NCI-H82 (cell line): ENCODE results near the gene BUD23.
A peak's percentile ranks its signal among the peaks of the same experiment; 100 is the strongest.
"Not testable (repeated sequence)": the region's sequence is repeated elsewhere in the genome, so short reads cannot be mapped to it uniquely, and the experiment has no call there.

Source experiments
- DNase-seq: peaks from one replicate; lab custom pipeline; 2025; lab: John Stamatoyannopoulos, UW

BUD23 gene, protein sequence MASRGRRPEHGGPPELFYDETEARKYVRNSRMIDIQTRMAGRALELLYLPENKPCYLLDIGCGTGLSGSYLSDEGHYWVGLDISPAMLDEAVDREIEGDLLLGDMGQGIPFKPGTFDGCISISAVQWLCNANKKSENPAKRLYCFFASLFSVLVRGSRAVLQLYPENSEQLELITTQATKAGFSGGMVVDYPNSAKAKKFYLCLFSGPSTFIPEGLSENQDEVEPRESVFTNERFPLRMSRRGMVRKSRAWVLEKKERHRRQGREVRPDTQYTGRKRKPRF

DNA sequence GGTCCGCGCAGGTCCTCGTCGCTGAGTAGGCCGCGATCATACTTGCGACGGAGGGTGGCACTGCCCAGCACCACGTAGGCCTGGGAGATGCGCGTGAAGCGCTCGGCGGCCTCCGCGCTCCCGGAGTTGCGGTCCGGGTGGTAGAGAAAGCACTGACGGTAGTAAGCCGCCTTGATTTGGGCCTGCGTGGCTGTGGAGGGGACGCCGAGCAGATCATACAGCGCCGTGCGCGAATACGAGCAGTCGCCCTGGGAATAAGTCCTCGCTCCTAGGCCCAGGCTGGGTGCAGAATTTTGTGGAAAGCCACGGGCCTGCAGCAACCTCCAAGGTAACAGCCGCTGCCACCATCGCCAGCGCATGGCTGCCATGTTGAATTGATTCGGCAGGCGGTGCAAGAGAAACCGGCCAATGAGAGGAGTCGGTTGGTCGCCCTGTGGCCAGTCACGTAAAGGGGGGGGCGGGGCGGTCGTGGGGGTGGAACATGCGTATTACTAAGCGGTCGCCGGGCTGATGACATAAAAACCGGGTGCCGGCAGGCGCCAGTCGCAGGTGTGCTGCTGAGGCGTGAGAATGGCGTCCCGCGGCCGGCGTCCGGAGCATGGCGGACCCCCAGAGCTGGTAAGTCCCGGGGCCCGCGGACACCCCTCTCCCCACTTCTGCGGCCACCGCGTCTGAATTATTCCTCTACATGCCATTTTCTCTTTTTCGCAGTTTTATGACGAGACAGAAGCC is at the start of gene BUD23, which contains the start of gene DNAJC30:
Gene BUD23, plus strand, starts transcription at position 542 of the 732 bp plus-strand sequence. Its CDS starts 29 bp downstream, at position 571.
Gene DNAJC30, minus strand, starts transcription at position 398 of the 732 bp plus-strand sequence. Its CDS starts 30 bp downstream, at position 368.
- peak; percentile 97 for DNase-seq

DNA sequence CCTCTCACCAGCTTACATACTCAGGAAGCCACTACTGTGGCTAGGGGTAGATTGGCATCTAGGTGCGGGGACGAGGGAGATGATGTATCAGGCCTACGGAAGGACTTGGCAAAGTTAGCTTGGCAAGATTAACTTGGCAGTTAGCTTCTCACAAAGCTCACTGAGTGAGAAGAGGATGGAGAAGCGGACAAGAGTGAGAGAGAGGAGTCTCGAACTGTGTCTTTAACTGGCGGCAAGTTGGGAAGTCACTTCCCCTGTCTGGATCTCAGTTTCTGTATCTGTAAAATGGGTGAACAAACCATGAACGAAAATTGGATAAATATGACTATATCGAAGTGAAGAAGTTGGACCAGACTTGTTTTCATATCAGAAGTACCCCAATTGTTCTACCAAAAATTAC is 49.6 kb upstream of the BUD23 start:
- DNase-seq = no peak

DNA sequence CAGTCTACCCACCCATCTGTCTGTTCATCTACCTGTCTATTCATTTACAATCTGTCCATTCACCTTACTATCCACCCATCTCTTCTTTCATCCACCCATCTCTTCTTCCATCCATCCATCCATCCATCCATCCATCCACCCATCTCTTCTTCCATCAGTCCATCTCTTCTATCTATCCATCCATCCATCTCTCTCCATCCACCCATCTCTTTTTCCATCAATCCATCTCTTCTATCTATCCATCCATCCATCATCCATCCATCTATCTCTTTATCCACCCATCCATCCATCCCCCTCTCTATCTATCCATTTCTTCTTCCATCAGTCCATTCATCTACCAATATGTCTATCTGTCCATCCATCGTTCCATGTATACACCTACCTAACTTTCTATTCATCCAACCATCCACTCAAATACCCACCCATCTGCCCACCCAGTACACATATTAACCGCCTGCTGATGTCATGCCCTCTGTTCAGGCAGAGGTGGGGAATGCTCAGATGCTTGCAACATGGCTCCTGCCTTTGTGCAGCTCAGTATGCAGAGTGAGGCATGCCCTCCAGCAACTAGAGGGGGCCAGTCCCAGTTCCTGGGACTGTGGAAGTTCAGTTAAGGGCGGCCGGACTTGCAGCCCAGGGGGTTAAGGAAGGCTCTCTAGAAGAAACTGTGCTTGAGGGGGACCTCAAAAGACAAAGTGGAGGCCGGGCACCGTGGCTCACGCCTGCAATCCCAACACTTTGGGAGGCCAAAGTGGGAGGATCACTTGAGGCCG is 47.8 kb upstream of the BUD23 start:
- no peak for DNase-seq

DNA sequence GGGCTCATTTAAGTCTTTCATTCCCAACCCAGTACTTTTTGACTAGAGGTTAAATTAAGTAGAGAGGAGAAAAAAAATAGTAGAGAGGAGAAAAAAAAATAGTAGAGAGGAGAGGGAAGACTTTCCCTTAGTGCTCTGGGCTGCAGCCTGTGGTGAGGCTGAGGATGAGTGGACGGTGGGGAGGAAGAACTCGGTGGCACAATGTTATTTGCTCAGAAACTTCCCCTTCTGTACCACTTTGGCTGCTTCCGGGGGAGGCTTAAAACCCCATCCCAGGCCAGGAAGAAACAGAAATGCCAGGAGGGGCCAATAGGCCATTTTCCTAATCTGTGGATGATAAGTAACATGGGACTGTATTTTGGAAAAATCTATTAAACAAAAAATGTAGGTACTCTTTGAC is 44.5 kb upstream of the BUD23 start:
- DNase-seq = no peak

DNA sequence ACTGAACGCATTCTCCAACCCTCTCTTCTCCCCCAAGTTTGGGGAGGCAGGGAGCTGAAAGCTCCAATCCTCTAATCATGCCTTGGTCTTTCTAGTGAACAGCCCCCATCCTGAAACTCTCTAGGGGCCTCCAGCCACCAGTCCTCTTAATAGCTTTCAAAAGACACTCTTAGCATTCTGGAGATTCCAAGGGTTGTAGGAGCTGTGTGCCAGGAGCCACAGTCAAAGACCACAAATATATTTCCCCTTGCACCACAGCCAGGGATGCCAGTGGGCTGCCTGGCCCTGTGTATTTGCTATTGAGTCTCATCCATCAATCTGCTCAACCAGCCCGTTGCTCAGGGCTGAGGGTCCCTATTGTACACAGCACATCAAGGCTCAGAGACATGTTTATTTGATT is 40.6 kb upstream of the BUD23 start:
- no peak for DNase-seq

DNA sequence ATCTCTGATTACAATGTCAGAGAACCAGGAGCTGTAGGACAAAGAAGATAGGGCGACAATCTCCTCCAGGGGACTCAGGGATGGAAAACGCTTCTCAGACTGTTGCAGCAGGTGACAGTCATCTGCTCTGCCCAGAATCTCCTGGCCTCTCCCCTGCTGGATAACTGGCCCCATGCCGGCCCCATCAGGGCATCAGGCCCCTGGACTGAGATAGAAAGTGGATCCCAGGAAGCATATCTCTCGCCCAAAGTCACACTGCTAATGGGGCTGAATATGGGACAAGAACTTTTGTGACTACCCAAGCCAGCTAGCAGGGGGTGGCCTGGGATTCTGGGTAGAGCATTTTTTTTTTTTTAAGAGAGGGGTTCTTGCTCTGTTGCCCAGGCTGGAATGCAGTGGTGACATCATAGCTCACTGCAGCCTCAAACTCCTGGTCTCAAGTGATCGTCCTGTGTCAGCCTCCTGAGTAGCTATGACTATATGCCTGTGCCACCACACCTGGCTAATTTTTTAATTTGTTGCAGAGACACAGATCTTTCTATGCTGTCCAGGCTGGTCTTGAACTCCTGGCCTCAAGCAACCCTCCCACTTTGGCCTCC is 38.6 kb upstream of the BUD23 start:
- DNase-seq = no peak

DNA sequence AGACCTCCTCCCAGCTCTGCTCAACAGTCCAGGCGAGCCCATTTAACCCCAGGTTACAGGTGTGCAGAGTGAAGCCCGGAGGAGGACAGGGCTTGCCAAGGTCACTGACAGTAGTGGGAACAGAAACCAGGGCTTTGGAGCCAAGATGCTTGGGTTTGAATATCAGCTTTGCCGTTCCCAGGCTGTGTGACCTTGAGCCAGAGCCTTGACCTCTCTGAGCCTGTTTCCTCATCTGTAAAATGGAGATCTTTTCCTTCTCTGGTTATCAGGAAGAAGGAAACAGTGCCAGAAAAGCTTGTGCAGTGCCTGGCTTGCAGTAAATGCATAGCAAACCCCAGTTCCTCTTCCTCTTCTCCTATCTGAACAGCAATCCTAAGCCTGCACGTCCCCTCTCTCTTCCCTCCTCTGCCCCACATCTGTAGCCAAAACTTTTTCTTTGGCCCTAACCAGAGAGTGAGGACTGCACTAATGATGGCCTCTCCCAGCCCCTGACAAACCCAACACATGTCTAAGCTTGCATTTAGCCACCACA is 37.7 kb upstream of the BUD23 start:
- no peak for DNase-seq

DNA sequence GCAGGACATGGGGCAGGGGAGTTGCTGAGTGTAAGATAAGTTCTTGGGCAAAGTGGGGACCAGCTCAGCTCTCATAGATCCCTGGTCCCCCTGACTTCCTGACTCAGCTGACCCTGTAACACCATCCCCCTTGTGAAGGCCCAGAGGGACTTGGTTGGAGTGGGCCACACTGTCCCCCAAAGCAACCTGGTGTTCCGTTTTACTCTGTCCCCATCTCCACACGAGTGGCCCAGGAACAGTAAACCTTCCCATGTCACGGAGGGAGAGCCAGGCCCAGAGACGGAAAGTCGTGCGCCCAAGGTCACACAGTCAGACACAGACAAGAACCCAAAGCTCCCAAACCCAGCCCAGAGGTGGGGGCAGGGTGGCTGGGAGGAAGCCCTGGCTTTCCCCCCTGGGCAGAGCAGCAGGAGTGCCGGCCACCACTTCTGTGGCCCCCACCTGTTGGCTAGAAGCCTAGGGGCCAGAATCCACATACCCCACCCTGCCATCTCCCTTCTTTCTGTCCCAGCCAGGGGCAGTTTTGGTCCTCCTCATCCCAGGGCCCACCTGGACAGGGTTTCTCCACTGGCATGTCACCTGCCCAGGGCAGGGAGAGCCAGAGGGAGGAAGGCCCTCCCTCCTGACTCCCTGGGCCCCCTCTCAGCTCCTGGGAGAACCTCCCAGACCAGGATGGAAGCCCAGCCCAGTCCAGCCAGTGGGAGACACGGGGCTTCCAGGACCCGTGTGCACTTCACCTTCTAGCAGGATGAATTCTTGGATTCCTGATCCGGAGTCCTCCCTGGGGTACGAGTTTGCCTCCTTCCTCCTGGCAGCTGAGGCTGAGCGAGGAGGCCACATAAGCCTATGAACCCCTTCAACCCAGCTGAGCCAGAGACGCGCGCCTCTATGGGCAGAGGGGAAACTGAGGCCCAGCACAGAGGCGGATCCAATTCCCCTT is 36.3 kb upstream of the BUD23 start:
- no peak for DNase-seq

DNA sequence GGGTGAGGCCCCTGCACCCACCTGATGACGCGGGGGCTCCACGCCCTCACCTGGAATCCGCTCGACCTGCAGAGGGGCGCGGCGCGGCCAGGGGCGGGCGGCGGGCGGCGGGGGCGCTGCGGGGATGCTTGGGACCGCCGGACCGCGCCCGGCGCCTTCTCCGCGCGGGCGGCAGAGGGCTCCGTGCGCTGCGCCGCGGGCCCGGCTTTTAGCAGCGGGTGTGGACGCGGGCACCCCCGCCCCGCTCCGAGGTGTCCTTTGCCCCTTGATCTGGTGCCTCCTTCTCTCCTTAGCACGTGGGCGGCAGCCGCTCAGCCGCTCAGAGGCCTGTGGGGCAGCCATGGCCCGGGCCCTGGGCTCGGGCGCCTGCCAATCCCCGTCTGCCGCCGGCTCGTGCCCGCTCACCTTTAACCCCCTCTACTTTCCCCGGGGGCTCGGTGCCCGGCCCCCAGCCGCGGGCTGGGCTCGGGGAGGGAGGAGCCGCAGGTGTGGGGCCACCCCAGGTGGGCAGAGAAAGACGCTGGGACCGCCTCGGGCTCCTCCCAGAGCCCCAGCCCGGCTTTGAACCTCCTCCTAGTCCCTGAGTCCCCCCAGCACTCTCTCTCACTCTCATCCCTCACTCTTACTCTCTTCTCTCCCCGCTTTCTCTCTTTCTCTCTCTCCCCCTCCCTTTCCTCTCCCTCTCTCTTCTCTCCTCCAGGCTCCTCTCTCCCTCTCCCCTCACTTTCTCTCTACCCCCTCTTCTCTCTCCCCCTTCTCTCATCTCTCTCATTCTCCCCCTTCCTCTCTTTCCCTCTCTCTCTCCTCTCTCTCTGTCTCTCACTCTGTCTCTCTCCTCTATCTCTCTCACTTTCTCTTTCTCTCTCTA is 35.4 kb upstream of the BUD23 start:
- peak; percentile 37 for DNase-seq

DNA sequence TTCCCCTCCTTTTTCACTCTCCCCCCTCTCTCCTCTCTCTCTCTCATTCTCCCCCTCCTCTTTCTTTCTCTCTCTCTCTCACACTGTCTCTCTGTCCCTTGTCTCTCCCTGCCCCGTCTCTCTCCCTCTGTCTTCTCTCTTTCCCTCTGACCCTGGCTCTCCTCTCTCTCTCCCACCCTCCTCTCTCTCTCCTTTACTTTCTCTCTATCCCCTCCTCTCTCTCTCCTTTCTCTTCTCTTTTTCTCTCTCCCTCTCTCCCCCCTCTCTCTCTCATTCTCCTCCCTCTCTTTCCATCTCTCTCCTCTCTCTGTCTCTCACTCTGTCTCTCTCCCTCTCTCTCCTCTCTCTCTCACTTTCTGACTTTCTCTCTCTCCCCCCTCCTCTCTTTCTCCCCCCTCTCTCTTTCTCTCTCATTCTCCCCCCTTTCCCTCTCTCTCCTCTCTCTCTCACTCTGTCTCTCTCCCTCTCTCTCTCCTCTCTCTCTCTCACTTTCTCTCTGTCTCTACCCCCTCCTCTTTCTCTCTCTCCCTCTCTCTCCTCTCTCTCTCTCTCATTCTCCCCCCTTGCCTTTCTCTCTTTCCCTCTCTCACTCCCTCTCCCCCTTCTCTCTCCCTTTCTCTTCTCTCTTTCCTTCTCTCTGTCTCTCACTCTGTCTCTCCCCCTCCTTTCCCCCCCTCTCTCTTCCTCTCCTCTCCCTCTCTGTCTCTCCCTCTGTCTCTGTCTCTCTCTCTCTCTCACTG is 34.6 kb upstream of the BUD23 start:
- no peak for DNase-seq

DNA sequence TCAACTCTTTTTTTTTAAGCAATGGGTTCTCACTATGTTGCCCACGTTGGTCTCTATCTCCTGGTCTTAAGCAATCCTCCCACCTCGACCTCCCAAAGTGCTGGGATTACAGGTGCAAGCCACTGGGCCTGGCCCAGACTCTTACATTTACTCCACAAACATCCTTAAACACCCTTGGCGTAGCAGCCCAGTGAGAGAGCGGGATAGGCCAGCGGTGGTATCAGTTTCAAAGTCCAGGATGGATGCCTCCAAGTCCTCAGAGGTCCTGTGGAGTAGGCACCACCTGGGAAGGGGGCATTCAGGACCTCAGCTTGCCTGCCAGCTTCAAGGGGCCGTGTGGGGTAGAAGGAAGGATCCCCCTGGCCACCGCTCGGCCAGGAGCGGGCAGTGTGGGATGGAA is 33.8 kb upstream of the BUD23 start:
- DNase-seq = no peak

DNA sequence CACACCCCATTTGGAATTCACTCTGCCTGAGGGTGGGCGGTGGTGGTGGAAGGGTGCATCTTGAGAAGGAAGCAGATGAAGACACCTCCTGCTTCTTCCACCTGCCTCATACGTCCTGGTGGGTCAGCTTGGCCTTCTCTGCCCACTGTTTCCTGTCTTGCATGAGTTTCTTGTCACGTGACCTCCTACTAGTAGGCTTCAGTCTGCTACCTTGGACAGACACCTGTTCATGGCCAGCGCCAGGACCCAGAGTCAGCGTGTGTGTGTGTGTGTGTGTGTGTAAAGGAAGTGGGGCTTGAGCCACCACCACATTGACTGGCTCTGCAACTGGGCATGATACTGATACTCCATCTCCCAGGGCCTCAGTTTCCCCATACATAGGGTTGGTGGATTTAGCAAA is 32.9 kb upstream of the BUD23 start:
- DNase-seq = no peak

DNA sequence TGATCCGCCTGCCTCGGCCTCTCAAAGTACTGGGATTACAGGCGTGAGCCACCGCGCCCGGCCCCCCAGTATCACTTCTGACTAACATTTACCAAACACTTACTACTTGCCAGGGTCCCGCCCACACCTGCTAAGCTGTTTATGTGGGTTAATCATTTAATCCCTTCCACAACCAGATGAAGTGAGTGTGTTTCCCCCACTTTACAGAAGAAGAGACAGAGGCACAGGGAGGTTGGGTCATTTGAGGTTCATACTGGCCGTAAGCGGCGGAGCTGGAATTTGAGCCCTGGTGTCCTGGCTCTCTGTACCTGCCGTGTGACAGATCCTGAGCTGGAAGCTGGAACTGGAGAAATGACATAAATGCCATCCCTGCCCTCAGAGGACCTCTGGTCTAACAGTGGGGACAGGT is 30.9 kb upstream of the BUD23 start:
- DNase-seq = peak; percentile 89

DNA sequence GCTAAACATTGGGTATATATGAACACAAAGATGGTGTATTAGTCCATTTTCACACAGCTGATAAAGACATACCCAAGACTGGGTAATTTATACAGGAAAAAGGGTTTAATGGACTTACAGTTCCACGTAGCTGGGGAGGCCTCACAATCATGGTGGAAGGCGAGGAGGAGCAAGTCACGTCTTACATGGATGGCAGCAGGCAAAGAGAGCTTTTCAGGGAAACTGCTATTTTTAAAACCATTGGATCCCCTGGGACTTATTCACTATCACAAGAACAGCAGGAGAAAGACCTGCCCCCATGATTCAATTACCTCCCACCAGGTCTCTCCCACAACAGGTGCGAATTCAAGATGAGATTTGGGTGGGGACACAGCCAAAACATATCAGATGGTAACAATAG is 28.1 kb upstream of the BUD23 start:
- DNase-seq = not testable (repeated sequence)

DNA sequence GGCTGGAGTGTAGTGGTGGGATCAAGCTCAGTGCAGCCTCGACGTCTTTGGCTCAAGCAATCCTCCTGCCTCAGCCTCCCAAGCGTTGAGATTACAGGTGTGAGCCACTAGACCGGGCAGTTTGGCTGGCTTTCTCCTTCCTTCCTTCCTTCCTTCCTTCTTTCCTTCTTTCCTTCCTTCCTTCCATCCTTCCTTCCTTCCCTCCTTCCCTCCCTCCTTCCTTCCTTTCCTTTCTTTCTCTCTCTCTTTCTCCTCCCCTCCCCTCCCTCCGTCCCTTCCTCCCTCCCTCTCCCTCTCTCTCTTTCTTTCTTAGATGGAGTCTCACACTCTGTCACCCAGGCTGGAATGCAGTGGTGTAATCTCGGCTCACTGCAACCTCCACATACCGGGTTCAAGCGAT is 23.4 kb upstream of the BUD23 start:
- DNase-seq = no peak

DNA sequence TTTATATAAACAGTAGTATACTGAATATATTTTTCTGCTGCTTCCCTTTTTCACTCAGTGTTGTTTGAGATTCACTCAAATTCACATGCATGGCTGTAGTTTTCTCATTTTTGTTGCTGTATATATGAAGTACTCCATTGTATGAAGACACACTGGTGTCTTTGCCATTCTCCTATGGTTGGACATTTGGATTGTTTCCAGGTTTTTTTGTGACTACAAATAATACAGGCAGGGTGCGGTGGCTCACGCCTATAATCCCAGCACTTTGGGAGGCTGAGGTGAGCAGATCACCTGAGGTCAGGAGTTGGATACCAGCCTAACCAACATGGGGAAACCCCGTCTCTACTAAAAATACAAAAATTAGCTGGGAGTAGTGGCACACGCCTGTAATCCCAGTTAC is 22.8 kb upstream of the BUD23 start:
- DNase-seq = not testable (repeated sequence)

DNA sequence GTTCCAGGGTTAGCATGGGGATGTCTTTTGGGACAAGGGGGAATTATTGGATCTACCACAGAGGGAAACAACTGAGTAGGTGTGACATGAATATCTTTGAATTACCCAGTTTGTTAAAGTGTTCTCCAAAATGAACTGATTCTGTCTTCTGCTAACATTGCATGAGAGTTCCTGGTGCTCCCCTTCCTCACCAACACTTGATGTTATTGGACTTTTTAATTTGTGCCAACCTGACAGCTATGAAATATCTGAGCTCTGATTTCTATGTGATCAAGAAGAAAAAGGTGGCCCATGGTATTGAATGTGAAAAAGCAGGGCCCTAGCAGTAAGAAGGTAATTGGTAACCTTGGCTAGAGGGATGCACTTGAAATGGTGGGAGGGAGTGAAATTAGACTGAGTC is 20.4 kb upstream of the BUD23 start:
- no peak for DNase-seq

DNA sequence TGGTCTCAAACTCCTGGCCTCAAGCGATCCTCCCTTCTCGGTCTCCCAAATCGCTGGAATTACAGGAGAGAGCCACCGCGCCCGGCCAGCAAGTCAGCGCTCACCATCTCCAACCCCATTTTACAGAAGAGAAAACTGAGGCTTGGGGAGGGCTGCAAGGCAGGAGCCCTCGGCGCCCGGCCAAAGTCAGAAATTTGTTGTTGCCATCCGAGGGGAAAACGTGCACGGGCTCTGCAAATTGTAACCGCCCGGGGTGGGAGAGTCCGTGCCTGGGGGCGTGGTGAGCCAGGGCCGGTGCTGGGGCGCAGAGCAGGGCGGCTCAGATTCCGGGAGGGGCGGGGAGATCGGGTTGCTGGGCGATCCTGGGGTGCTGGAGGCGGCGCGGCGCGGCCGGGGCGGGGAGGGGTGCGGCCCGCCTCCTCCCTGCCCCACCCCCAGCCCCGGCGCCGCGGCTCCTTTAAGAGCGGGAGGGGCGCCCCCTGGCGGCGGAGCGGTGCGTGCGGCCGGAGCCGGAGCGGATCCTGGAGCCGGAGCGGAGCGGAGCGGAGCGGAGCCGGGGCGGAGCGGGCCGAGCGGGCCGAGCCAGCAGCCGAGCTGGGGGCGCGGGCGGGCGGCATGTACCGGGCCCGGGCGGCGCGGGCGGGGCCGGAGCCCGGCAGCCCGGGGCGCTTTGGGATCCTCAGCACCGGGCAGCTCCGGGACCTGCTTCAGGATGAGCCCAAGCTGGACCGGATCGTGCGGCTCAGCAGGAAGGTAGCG is 15.9 kb upstream of the BUD23 start, which contains the start of gene VPS37D:
Gene VPS37D, plus strand, starts transcription at position 488 of the 759 bp plus-strand sequence. Its CDS starts 128 bp downstream, at position 616.
- DNase-seq = peak; percentile 89
